HCT116 (cell line): Measurements from ENCODE around the gene CLPTM1L. TPM values are rescaled to one million over a fixed set of nuclear protein-coding genes. Genes with fewer than 3 reads are reported as not detected.
A peak's percentile ranks its signal among the peaks of the same experiment; 100 is the strongest.

Experiments
- ATAC-seq: fragments of 200-7000 bp; cut with Tn5 transposase; 2 replicates; pipeline ENCODE4 v1.9.1; 2020; ENCODE audit warnings: mild to moderate bottlenecking, moderate library complexity
- BruUV-seq: library from RNA; stranded (reverse); fragments of 400-500 nt; replicated peaks from 2 replicates; lab custom pipeline; 2021; lab: Mats Ljungman, UMichigan
- CTCF ChIA-PET: fragments of 300-600 bp; sonication (Branson Sonifier 250); formaldehyde crosslinking; loops from one replicate; lab custom pipeline; 2021; ENCODE audit warnings: antibody characterized with exemption; lab: Charles Lee
- POLR2A ChIA-PET: fragments of 300-600, 350-600 bp; sonication (Branson Sonifier 250); formaldehyde crosslinking; loops from one replicate; lab custom pipeline; 2021; ENCODE audit warnings: antibody characterized with exemption; lab: Charles Lee
- RAD21 ChIA-PET, 2 experiments: fragments of 300-600 bp; sonication (Branson Sonifier 250); formaldehyde crosslinking; loops; one replicate each; lab custom pipeline; 2023; ENCODE audit warnings: low total read pairs in 2 of 2; ENCODE audit not compliant: uncharacterized antibody in 2 of 2, unreplicated experiment in 2 of 2, low non-redundant PET in 1 of 2; lab: Charles Lee
- DNase-seq: peaks from one replicate; pipeline ENCODE4 v3.0.0-alpha.2; 2010; ENCODE audit warnings: low read depth, low spot score
- H2AFZ ChIP-seq: fragments of 200-600 bp; shearing (Covaris generic), sonication (generic); 2 replicates; pipeline ENCODE4 v1.6.1; 2017; ENCODE audit warnings: low read depth, mixed run types, mixed read lengths, antibody characterized with exemption, low read length; ENCODE audit not compliant: poor library complexity, severe bottlenecking
- H3K27ac ChIP-seq: 2 replicates; pipeline ENCODE4 v1.5.1; 2012; ENCODE audit warnings: low read depth, low read length
- H3K27me3 ChIP-seq: fragments of 200-600 bp; sonication (generic); 2 replicates; pipeline ENCODE4 v1.6.1; 2016; ENCODE audit warnings: mixed run types, low read length, mixed read lengths; ENCODE audit not compliant: insufficient read depth
- H3K36me3 ChIP-seq, 2 experiments: fragments of 200-500 bp in 1 of 2; fragments of 200-600 bp in 1 of 2; sonication (Bioruptor generic) in 1 of 2; sonication (generic) in 1 of 2; 2 replicates each; pipeline versions ENCODE4 v1.5.1 to v1.6.1; 2014 to 2016; ENCODE audit warnings: low read length in 2 of 2, inconsistent platforms in 1 of 2, mixed read lengths in 1 of 2, mixed run types in 1 of 2; ENCODE audit not compliant: insufficient read depth in 2 of 2, control insufficient read depth in 1 of 2
- H3K4me1 ChIP-seq, 2 experiments: fragments of 200-600 bp in 1 of 2; sonication (generic) in 1 of 2; 2 replicates each; pipeline versions ENCODE4 v1.5.1 to v1.6.1; 2012 to 2017; ENCODE audit warnings: low read length in 2 of 2, inconsistent platforms in 1 of 2, mild to moderate bottlenecking in 1 of 2, mixed read lengths in 1 of 2, mixed run types in 1 of 2, moderate library complexity in 1 of 2; ENCODE audit not compliant: insufficient read depth in 2 of 2, control insufficient read depth in 1 of 2
- H3K4me2 ChIP-seq: fragments of 200-600 bp; sonication (generic); 2 replicates; pipeline ENCODE4 v1.6.1; 2017; ENCODE audit warnings: mixed run types, low read length, mixed read lengths
- H3K4me3 ChIP-seq, 2 experiments: fragments of 200-600 bp in 1 of 2; sonication (generic) in 1 of 2; replicated peaks in 1 of 2; 2 replicates each; pipeline ENCODE4 v1.5.1; 2011 to 2016; ENCODE audit warnings: low read length in 2 of 2, control low read depth in 1 of 2, low read depth in 1 of 2, mild to moderate bottlenecking in 1 of 2, mixed read lengths in 1 of 2, mixed run types in 1 of 2
- H3K79me2 ChIP-seq: fragments of 200-600 bp; sonication (generic); 2 replicates; pipeline ENCODE4 v1.6.1; 2017; ENCODE audit warnings: mild to moderate bottlenecking, mixed run types, low read length, moderate library complexity, mixed read lengths; ENCODE audit not compliant: insufficient read depth
- H3K9ac ChIP-seq: fragments of 200-600 bp; sonication (generic); 2 replicates; pipeline ENCODE4 v1.6.1; 2016; ENCODE audit warnings: low read length, mixed read lengths
- H3K9me2 ChIP-seq: fragments of 200-600 bp; sonication (generic), shearing (Covaris generic); 2 replicates; pipeline ENCODE4 v1.6.1; 2017; ENCODE audit warnings: mixed run types, mild to moderate bottlenecking, moderate library complexity; ENCODE audit not compliant: insufficient read depth
- H3K9me3 ChIP-seq, 2 experiments: fragments of 200-500 bp in 1 of 2; fragments of 200-600 bp in 1 of 2; sonication (Bioruptor generic) in 1 of 2; sonication (generic) in 1 of 2; 2 replicates each; pipeline ENCODE4 v1.6.1; 2014 to 2017; ENCODE audit warnings: low read length in 2 of 2, mixed read lengths in 2 of 2, inconsistent platforms in 1 of 2, low read depth in 1 of 2, mild to moderate bottlenecking in 1 of 2, mixed run types in 1 of 2, moderate library complexity in 1 of 2; ENCODE audit not compliant: control insufficient read depth in 1 of 2, insufficient read depth in 1 of 2
- H4K20me1 ChIP-seq: fragments of 200-600 bp; sonication (generic), shearing (Covaris generic); 2 replicates; pipeline ENCODE4 v1.6.1; 2017; ENCODE audit warnings: mixed run types, mild to moderate bottlenecking, moderate library complexity; ENCODE audit not compliant: insufficient read depth
- CBX3 ChIP-seq: IDR thresholded peaks from 2 replicates; pipeline ENCODE4 v1.6.1; 2012; ENCODE audit warnings: low read depth
- CEBPB ChIP-seq: IDR thresholded peaks from 2 replicates; pipeline ENCODE4 v1.6.1; 2012; ENCODE audit warnings: low read depth
- EGR1 ChIP-seq: IDR thresholded peaks from 2 replicates; pipeline ENCODE4 v1.6.1; 2012; ENCODE audit warnings: low read depth
- EZH2 ChIP-seq: fragments of 200-600 bp; sonication (generic); IDR thresholded peaks from 2 replicates; pipeline ENCODE4 v1.6.1; 2017; ENCODE audit warnings: antibody characterized with exemption, mixed run types
- EZH2phosphoT487 ChIP-seq: fragments of 200-600 bp; IDR thresholded peaks from 2 replicates; pipeline ENCODE4 v1.6.1; 2018; ENCODE audit warnings: antibody characterized with exemption, borderline replicate concordance
- JUND ChIP-seq: IDR thresholded peaks from 2 replicates; pipeline ENCODE4 v1.6.1; 2012
- MAX ChIP-seq: IDR thresholded peaks from 2 replicates; pipeline ENCODE4 v1.6.1; 2012
- POLR2A ChIP-seq: IDR thresholded peaks from 2 replicates; pipeline ENCODE4 v1.7.0; 2011; ENCODE audit warnings: borderline replicate concordance; ENCODE audit not compliant: insufficient read depth, insufficient read length; ENCODE audit errors: extremely low read depth
- POLR2AphosphoS5 ChIP-seq: IDR thresholded peaks from 2 replicates; pipeline ENCODE4 v1.6.1; 2011; ENCODE audit warnings: mild to moderate bottlenecking, low read depth, low read length, moderate library complexity
- REST ChIP-seq: IDR thresholded peaks from 2 replicates; pipeline ENCODE4 v1.6.1; 2012; ENCODE audit warnings: low read depth
- SIN3A ChIP-seq: IDR thresholded peaks from 2 replicates; pipeline ENCODE4 v1.6.1; 2012; ENCODE audit warnings: low read depth
- SP1 ChIP-seq: IDR thresholded peaks from 2 replicates; pipeline ENCODE4 v1.6.1; 2012; ENCODE audit warnings: low read depth
- TCF7L2 ChIP-seq: IDR thresholded peaks from 2 replicates; pipeline ENCODE4 v1.7.0; 2011; ENCODE audit warnings: borderline replicate concordance, inconsistent platforms; ENCODE audit not compliant: insufficient read depth, insufficient read length; ENCODE audit errors: extremely low read depth
- ZBTB33 ChIP-seq: IDR thresholded peaks from 2 replicates; pipeline ENCODE4 v1.6.1; 2011; ENCODE audit warnings: mild to moderate bottlenecking, low read length, moderate library complexity; ENCODE audit not compliant: insufficient replicate concordance; ENCODE audit errors: extremely low read depth
- ZFX ChIP-seq: fragments of 450-650 bp; IDR thresholded peaks from 2 replicates; pipeline ENCODE4 v1.6.1; 2017
- ZNF274 ChIP-seq: fragments of 200-500 bp; sonication (Bioruptor generic); IDR thresholded peaks from 2 replicates; pipeline ENCODE4 v1.6.1; 2014; ENCODE audit warnings: mild to moderate bottlenecking, low read depth, low read length, inconsistent platforms
- intact Hi-C: fragments of 100-400 bp; cut with micrococcal nuclease; formaldehyde crosslinking; loops from 2 replicates; pipeline ENCODE4 v1.10.0; 2022
- total RNA-seq: library from RNA; stranded (reverse); gene quantifications from one replicate; pipeline ENCODE4 v1.2.1, GENCODE V29; 2021; ENCODE audit not compliant: unreplicated experiment

The CLPTM1L gene
- total RNA-seq, 1 experiment from 2014 or later = 98.4 TPM

- peaks cover 5% of the 10 kb centered on the region; the same call in 1 of the 2 replicates for H4K20me1 ChIP-seq
- no peak for DNase-seq
- RAD21 ChIA-PET = no interaction called here
- TF ChIP-seq TCF7L2 = no peak
- no peak for TF ChIP-seq SP1
- no peak for TF ChIP-seq POLR2AphosphoS5
- TF ChIP-seq CBX3 = no peak
- no peak for TF ChIP-seq EZH2
- TF ChIP-seq ZFX = no peak
- no peak for TF ChIP-seq SIN3A
- no peak for TF ChIP-seq MAX
- TF ChIP-seq EZH2phosphoT487 = no peak
- TF ChIP-seq ZBTB33 = no peak
- no peak for TF ChIP-seq POLR2A
- no peak for TF ChIP-seq ZNF274
- no peak for TF ChIP-seq JUND
- no peak for TF ChIP-seq EGR1
- no peak for TF ChIP-seq CEBPB
- TF ChIP-seq REST = no peak
- TF ChIP-seq, all 23 proteins: peak for 0
- Histone ChIP-seq H3K4me2 (peak overlapping the region; percentile 64), H3K27me3 (no peaks in the 10 kb centered on the region), H3K4me3 (no peak overlapping the region), H3K79me2 (peaks cover 16% of the 10 kb centered on the region; the same call in 1 of the 2 replicates), H3K36me3 (peaks cover 11 to 47% of the 10 kb centered on the region in 2 experiments; a peak in 3 of 4 replicates), H3K9me3 (no peaks in the 10 kb centered on the region), H3K9me2 (no peaks in the 10 kb centered on the region), H3K9ac (no peak overlapping the region), H3K27ac (no peak overlapping the region), H2AFZ (no peak overlapping the region), H3K4me1 (peaks cover 20 to 35% of the 10 kb centered on the region in 2 experiments)
- peak; percentile 63; the same call in 1 of the 2 replicates for ATAC-seq
- POLR2A ChIA-PET = no interaction called here
- CTCF ChIA-PET = interaction anchor here (0.5 kb wide), 1 partner anchor 143 kb away, joined by 3 read pairs; no protein-coding TSS in a partner anchor
- no TSS peak for BruUV-seq
- intact Hi-C loops = no loop called here
These were observed 18.9 kb downstream of the CLPTM1L start for GRCh38 chr5:1325870-1326531.
